Measurements from ENCODE around the gene TBCD. TPM values are rescaled to one million over a fixed set of nuclear protein-coding genes. Genes with fewer than 3 reads are reported as not detected.

TBCD gene
- total RNA-seq, 1 experiment from 2014 or later = 24.7 TPM

DNA sequence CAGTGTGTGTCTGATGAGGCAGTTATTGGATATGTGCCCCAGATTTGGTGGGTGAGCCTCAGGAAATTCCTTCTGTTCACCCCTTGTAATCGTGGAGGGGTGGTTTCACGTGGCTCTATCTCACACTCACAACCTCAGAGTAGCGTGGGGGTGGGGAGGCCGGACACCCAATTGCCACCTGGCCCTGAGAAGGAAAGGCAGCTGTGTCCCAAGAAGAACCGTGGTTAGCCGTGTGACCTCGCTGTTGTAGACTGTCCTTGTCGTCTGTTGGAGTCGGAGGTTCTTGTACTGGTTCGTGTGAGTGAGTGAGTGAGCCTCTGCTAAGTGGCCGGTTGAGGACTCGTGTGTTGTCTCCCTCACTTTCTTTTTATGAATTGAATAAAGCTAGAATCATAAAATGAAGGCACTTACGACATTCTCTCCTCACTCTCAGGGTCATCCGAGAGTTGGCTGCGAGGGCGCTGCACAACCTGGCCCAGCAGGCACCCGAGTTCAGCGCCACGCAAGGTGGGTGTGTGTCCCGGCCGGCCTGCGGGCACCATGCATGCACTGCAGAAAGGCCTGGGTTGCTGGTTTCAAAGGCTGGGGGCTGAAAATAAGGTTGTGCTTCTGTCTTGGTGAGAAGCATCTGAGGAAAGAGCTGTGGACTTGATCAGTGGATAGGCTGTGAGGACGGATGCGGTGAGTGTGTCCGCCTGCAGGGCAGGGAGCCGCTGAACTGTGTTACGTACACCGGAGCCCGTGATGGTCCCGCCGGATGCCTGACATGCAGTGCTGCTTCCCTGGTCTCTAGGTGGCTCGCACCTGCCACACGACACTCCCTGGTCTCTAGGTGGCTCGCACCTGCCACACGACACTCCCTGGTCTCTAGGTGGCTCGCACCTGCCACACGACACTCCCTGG, 151.4 kb downstream of the TBCD start:
- DNase-seq (ENCODE audit: low read depth) = no peak

DNA sequence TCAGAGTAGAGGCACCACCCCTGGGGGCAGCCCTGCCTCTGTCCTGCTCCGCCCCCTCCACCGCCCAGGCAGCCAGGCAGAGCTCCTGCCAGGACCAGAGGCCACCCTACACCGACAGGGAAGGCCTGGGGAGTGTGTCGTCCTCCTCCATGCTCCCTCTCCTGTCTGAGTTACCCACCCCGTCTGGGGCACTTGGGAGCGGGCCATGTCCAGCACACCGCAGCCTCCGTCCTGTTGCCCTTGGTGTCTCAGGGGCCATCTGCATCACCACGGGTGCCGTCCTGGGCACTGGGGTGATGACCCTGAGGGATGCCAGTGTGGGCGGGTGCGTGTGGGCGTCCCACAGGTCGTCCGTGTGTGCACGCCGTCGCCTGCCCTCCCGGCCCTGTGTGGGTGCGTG, 153.3 kb downstream of the TBCD start:
- no peak for DNase-seq (ENCODE audit: low read depth)

DNA sequence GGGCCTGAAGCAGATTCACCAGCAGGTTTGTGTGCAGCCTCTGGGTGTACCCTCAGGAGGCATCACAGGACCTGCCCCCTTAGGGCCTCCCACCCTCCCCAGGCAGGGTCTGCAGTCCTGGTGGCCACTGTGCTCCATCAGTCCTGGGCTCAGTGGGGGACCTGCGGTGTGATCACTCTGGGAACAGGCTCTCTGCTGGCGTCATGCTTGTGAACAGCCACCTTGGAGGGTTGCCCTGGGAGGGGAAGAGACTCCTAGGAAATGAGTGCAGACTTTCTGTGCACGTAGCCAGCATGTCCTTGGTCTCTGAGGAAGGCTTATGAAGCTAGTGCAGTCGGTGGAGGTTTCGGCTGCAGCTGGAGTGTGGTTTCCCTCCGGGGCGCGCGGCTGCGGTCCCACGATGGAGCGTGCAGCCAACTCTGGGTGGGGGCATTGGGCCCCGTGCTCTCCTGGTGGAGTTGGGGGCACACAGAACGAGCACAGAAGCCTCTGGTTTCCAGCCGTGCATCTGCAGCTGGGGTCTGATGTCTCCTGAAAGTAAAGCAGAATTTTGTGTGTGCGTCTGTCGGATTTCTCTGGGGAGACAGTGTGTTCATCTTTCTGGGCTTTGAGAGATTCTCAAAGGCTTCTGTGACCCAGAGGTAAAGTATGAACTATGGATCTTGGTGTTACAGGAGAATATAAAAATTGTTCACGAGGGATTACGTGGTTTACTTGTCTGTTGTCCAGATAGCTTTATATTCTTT, 156.1 kb downstream of the TBCD start:
- DNase-seq (ENCODE audit: low read depth) = no peak

DNA sequence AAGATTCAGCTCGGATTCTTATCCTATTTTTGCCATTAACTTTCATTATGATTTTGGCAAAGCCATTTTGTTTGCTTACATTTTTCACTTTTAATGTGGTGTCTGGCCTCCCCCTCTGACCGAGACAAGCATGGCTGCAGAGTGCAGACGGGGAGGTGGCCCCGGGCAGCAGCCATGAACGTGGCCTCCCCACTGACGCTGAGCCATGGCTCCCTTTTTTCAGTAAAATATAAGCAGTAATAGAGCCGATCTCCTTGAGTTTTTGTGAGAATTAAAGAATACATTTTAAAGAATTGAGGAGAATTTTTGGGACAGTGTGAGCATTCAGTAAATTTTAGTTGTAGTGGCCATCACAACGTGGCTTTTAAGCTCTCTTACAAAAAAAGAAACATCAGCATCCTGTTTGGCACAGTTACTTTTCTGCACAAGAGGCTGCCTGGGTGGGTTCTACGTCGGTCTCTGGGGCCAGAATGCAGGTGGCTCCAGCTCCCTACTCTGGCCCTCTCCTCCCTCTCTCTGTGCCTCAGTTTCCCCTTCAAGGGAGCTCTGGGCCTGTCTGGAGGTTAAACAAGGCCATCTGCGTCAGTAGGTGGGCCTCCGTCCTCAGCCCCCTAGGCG, 156.8 kb downstream of the TBCD start:
- no peak for DNase-seq (ENCODE audit: low read depth)

DNA sequence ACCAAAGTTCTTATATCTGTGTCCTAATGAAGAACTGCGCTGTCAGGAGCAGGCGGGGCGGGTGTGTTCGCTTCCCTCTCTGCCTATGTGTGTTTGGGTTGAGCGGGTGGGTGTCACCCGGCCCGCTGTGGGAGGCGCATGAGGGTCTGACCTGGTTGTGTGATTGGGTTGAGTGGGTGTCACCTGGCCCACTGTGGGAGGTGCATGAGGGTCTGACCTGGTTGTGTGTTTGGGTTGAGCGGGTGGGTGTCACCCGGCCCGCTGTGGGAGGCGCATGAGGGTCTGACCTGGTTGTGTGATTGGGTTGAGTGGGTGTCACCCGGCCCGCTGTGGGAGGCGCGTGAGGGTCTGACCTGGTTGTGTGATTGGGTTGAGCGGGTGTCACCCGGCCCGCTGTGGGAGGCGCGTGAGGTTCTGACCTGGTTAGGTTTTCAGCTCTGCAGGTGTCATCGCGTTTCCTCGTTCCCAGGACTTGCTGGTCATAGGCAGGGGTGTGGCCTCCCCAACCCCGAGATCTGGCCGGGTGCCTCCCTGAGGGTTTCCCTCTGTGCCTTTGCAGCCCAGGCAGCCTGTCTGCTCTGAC, 157.5 kb downstream of the TBCD start:
- DNase-seq (ENCODE audit: low read depth) = no peak

DNA sequence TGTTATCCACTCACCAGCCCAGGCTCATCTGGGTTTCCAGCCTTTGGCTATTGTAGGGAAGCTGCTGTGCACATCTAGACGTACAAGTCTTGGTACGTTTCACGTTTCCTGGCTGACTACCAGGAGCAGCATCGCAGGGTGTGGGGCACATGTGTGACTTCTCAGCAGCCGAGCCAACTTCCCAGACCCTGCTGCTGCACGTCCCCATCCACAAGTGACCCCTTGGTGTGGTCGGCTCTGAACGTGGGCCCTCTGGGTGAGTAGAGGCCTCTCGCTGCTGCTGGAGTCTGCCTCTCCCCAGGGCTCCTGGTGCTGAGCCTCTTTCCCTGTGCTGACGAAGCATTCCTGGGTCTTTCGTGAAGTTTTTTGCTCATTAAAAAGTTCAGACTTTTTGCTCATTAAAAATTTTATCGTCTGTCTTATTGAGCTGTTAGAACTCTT, 158.2 kb downstream of the TBCD start:
- no peak for DNase-seq (ENCODE audit: low read depth)

DNA sequence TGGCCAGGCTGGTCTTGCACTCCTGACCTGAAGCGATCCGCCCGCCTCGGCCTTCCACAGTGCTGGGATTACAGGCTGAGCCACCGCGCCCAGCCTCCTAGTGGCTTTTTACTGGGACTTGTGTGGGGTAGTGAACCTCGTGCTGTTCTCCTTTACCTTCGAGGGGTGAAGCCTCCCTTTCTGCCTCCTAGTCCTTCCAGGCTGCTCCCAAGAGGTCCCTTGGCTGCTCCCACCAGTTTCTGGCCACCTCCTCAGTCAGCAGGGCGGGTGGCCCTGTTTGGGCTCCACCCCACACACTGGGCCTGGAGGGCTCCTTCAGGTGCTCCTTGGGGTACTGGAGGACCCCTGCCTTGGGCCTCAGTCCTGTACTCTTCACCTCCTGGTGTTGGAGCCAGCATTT, 158.9 kb downstream of the TBCD start:
- DNase-seq (ENCODE audit: low read depth) = no peak

DNA sequence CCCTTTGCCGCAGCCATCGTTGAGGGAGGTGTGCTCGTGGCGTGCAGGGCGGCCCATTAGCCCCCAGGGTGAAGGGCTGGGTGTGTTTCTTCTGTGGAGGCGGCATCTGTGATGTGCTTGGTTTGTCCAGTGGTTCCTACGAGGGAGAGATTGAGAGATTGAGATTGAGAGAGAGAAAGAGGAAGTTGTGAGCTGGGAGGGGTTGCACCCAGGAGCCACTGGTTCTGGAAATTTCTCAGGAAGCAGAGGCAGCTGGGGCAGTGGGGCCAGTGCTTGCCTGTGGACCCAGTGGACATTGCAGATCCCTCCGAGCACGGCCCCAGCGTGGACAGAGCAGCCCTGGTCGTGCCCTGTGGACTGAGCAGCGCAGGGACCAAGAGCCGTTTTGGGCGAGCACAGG, 160.0 kb downstream of the TBCD start:
- DNase-seq (ENCODE audit: low read depth) = no peak

DNA sequence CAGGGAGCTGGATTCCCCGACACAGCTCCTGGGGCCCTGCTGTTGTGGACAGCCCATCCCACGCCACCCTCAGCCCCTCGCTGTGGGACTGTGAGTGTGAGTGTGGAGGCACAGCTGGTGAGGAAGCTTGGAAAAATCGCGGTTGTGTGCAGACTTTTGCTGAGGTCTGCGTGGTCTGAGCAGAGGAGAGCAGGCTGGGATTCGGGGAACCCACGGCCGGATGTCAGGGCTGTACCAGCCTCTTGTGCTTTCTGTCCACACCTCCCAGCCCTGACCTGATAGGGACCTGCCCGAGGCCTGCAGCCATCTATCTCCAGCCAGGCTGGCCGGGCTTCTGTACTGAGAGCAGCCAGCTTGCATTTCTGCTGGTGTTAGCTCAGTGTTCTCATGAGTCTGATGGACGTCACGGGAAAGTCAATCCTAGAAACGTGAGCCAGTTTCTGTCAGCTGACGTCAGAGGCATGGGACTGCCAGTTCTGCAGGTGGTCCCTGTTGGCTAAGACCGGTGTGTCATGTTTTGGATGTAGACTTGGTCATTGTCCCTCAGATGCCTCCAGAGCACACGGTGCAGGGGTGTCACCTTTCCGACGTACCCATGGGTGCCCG, 160.7 kb downstream of the TBCD start:
- no peak for DNase-seq (ENCODE audit: low read depth)

DNA sequence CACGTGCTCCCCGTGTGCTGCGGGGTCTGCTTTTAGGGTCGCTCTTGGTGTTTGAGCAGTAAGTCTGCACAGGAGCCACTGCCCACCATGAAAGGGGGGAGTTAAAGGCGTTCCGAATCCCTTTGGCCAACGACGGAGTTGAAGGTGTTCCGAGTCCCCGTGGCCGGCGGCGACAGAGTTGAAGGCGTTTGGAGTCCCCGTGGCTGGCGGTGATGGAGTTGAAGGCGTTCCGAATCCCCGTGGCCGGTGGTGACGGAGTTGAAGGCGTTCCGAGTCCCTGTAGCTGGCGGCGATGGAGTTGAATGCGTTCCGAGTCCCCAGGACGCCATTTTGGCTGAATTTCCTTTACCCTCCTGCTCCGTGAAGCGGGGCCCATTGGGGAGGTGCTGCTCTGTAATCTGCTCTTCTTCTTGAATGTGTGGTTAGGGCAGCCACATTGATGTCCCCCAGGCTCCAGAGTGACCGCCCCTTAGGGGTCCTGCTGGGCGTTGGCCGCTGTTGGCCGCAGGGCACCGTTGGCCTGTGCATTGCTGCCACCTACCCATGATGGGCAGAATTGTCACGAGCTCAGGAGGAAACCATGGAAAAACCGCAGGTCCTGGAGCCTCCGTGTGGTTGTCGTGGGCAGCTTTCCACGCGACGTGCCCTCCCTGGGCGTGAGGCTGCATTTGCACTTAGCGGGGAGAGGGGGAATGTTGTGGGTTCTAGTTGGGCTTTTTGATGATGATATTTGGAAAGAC, 161.6 kb downstream of the TBCD start:
- DNase-seq (ENCODE audit: low read depth) = peak; percentile 3

DNA sequence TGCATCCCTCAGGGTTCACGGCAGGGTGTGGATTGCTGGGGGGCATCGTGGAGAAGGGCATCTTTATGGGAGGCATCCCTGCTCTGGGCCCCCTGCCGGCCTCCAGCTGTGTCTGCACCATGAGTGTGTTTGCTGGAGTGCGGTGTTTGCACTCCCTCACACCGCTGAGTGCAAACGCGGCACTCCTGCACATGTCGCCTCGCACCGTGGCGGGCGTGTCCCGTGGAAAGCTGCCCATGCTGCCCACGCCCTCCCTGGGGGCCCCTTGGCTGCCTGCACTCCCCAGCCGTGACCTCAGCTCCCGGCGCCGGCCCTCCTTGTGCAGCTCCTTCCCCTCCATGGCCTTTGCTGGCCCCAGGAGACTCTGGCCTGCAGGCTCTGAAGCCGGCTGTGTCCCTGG, 162.5 kb downstream of the TBCD start:
- DNase-seq (ENCODE audit: low read depth) = no peak

DNA sequence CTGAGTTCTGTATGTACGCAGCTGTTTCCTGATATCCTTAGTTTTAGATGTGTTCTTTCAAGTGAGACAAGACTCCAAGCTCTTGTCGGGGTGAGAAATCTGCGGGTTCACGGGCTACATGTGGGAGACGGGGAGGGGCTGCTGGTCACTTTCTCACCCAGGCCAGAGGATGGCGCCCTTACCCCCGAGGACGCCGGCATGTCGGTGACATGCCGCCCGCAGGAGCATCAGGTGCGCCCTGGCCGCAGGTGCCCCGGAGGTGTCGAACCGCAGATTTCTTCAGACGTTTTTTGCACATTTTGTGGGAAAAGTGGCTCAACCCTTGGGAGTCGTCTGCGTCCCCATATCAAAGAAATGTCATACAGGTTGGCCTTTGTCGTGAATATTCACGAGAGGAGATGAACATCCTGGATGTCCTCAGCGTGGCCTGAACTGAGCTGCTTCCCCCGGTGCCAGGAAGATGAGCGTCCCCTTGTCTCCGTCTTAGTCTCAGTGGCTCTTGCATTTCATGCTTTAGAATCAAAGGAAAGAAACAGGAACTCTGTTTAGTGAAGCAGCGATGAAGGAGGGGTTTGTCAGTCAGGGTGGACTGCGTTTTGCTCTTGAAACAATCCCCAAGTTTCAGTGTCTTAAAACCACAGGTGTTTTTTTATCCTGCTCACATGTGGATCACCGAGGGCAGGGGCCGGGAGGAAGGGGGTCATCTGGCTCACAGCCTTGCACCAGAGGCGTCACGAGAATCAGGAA, 163.3 kb downstream of the TBCD start:
- DNase-seq (ENCODE audit: low read depth) = no peak

DNA sequence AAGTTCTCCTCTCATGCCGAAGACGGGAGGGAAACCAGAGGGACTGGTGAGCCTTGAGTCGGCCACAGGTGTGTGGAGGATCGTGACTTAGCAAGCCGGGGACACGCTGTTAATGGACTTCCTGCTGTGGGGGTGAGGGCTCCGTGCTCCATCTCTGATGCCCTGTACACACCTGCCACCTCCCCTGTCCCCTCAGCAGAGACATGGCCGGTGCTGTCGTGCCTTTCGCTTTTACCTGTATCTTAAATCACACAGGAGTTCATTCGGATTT, 163.8 kb downstream of the TBCD start:
- DNase-seq (ENCODE audit: low read depth) = no peak

DNA sequence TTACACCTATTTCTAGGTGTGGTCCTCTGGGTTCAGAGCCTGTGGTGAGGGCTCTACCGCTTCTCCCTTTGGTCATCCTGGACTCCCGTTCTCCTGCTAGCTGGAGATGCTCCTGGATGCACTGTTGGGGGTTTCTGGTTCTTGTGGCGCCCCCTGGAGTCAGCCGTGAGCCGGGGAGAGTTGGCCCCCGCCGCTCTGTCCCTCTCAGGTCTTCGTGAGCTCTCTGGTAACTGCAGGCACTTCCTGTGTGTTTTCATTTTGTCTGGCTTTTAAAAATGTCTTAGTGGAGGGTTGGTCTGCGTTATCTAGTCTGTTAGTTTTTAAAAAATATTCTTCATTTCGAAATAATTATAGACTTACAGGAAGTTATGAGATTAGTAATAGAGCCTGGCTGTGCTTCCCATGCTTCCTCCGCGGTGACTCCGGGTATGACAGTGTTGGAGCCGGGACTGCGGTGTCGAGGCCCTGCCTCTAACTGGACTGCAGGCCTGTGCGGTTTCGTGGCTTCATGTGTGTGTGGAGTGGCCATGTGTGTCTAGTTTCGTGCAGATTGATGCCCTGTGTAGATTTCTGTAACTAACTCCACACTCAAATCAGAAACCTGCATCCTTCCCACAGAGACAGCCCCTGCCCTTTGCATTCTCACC, 166.0 kb downstream of the TBCD start:
- DNase-seq (ENCODE audit: low read depth) = no peak

DNA sequence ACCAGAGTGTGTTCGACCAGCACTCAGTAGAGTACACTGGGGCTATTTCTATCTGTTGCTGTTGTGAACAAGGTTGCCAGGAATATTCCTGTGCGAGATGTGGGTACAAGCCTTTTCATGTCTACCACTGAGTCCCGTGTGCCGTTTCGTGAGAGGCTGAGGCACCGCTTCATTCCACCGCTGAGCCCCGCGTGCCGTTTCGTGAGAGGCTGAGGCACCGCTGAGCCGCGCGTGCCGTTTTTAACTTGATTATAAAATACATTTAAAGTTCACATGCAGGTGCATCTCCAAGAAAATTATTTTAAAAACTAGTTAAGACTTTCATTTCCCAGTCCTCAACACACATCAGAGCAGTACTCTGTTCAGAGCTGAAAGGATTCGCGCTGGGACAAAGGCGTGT, 166.6 kb downstream of the TBCD start:
- no peak for DNase-seq (ENCODE audit: low read depth)

DNA sequence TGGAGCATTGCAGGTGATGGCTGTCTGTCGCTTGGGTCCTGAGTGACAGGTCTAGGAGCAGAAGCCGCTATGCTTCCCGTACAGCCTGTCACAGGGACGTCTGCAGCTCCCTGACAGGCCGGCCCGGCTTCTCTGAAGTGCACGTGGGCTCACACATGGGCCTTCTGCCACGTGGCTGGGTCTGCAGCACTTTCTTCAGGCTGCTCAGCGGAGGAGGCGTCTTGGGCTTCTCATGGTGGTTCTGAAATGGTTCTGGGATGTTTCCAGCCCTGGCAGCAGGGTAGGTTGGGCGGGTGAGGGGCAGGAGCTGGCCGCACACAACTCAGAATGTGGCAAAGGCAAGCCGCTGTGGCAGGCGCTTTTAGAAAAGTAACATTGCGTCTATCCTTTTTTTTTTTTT, 168.3 kb downstream of the TBCD start:
- no peak for DNase-seq (ENCODE audit: low read depth)

DNA sequence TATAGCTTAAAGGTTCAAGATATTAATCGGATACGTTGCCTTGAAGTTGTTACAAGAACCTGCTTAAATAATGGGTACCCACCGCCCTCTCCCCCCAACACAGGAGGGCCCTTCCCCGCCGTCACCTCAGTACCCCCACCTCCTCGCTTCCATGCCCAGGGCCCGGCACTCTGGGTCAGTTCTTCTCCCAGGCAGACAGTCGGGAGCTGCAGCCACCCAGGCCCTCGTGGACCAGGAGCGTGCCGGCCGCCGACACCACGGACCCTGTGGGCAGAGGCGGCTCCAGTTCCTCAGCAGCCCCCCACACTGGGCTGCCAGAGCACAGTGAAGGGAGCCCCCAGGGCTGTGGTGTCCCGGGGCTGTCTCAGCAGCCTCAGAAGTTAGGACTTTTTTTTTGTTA, 168.8 kb downstream of the TBCD start:
- DNase-seq (ENCODE audit: low read depth) = no peak

DNA sequence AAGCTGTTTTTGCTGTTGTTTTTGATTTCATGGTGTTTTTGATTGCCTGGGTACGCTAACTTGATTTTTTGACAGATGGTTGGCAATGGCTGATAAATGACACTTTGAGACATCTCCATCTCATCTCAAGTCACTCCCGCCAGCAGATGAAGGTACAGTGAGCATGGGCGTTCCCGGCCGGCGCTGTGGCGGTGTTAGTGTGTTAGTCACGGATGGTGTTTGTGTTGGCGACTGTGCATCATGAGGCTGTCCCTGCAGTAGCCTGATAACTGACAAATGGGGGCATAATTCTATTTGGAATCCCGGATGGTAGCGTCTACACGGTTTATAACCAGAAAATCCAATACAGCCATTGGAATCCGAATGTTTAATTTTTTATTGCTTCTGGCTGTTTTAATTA, 169.6 kb downstream of the TBCD start:
- DNase-seq (ENCODE audit: low read depth) = no peak

DNA sequence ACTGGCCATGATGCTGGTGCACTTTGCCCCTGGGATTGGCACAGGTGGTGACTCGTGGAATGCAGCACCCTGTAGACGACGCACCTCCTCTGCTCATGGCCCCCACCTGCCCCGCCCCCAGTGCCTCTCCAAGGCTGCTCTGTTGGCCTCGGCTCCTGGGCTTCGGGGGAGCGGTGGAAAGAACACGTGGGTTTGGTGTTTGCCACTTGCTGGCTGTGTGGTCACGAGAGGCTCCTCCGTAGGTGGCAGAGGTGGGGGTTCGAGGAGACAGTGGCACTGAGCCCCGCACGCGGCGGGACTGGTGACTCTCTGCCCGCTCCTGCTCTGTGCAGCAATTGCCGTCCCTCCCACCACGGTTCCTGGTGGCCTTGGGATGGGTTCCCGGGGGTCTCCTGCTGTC, 170.8 kb downstream of the TBCD start:
- DNase-seq (ENCODE audit: low read depth) = no peak
